ENCODE results near the gene WDR13. TPM values are rescaled to one million over a fixed set of nuclear protein-coding genes. Genes with fewer than 3 reads are reported as not detected.

Gene WDR13
- total RNA-seq, 1 experiment from 2014 or later, result 106 TPM

- Histone ChIP-seq H3K9me2 (replicated peaks; ENCODE audit: low read length) (no peaks in the 10 kb centered on the region), H3K27ac (ENCODE audit: low read length) (no peak overlapping the region), H3K79me2 (ENCODE audit: low read length) (peaks cover 17% of the 10 kb centered on the region), H4K20me1 (ENCODE audit: low read length) (peaks cover 28% of the 10 kb centered on the region), H3K9me3 (ENCODE audit: low read length) (no peaks in the 10 kb centered on the region), H3K4me1 (ENCODE audit: insufficient read depth, low read length) (peaks cover 18% of the 10 kb centered on the region), H3K9ac (ENCODE audit: low read length) (no peak overlapping the region), H2AFZ (ENCODE audit: low read length) (no peak overlapping the region), H3K4me2 (ENCODE audit: low read length) (no peak overlapping the region), H3K27me3 (ENCODE audit: low read length) (no peaks in the 10 kb centered on the region), H3K36me3 (ENCODE audit: low read depth, low read length) (peaks cover 33% of the 10 kb centered on the region), H3F3A (ENCODE audit: low read length, unreplicated experiment) (peaks cover 5% of the 10 kb centered on the region), H3K4me3 (ENCODE audit: low read length) (no peak overlapping the region)
- ChIA-PET POLR2A (ENCODE audit: unreplicated experiment) (no interaction called here), CTCF (no interaction called here)
- TF ChIP-seq CTCF (conservative IDR thresholded peaks at IDR 0.05; ENCODE audit: low read depth, low read length), result no peak
- TF ChIP-seq EZH2phosphoT487 (IDR thresholded peaks at IDR 0.05; ENCODE audit: borderline replicate concordance, low read length), result no peak
- TF ChIP-seq EZH2 (IDR thresholded peaks at IDR 0.05; ENCODE audit: low read length, unreplicated experiment), result no peak
- ATAC-seq (peak; percentile 13; the same call in 1 of the 2 replicates), DNase-seq (peak; percentile 35)
- intact Hi-C loops (cut with micrococcal nuclease), result no loop called here
- no TSS peak for BruUV-seq (replicated peaks)
Observed at GRCh38 chrX:48580662-48581061, 16.6 kb upstream of the WDR13 start.

GRCh38 chrX:48584698-48585097, 12.6 kb upstream of the WDR13 start:
- Histone ChIP-seq H3K27me3 (ENCODE audit: low read length) (no peaks in the 10 kb centered on the region), H3K4me2 (ENCODE audit: low read length) (no peak overlapping the region), H4K20me1 (ENCODE audit: low read length) (no peaks in the 10 kb centered on the region), H3K9ac (ENCODE audit: low read length) (no peak overlapping the region), H3K27ac (ENCODE audit: low read length) (no peak overlapping the region), H3K9me2 (replicated peaks; ENCODE audit: low read length) (no peaks in the 10 kb centered on the region), H3K79me2 (ENCODE audit: low read length) (no peaks in the 10 kb centered on the region), H2AFZ (ENCODE audit: low read length) (no peak overlapping the region), H3F3A (ENCODE audit: low read length, unreplicated experiment) (no peaks in the 10 kb centered on the region), H3K4me1 (ENCODE audit: insufficient read depth, low read length) (no peaks in the 10 kb centered on the region), H3K4me3 (ENCODE audit: low read length) (no peak overlapping the region), H3K9me3 (ENCODE audit: low read length) (no peaks in the 10 kb centered on the region), H3K36me3 (ENCODE audit: low read depth, low read length) (no peaks in the 10 kb centered on the region)
- no peak for ATAC-seq
- ChIA-PET CTCF (no interaction called here), POLR2A (ENCODE audit: unreplicated experiment) (no interaction called here)
- intact Hi-C loops (cut with micrococcal nuclease), result no loop called here
- no peak for DNase-seq
- BruUV-seq (replicated peaks), result no TSS peak
- TF ChIP-seq EZH2 (IDR thresholded peaks at IDR 0.05; ENCODE audit: low read length, unreplicated experiment) (no peak), EZH2phosphoT487 (IDR thresholded peaks at IDR 0.05; ENCODE audit: borderline replicate concordance, low read length) (no peak), CTCF (conservative IDR thresholded peaks at IDR 0.05; ENCODE audit: low read depth, low read length) (no peak)

- Histone ChIP-seq H3K9me3 (ENCODE audit: low read length) (no peaks in the 10 kb centered on the region), H3K4me1 (ENCODE audit: insufficient read depth, low read length) (peaks cover 9% of the 10 kb centered on the region; the same call in 1 of the 2 replicates), H3K36me3 (ENCODE audit: low read depth, low read length) (no peaks in the 10 kb centered on the region), H4K20me1 (ENCODE audit: low read length) (no peaks in the 10 kb centered on the region), H3K9me2 (replicated peaks; ENCODE audit: low read length) (no peaks in the 10 kb centered on the region), H3F3A (ENCODE audit: low read length, unreplicated experiment) (no peaks in the 10 kb centered on the region), H3K27me3 (ENCODE audit: low read length) (no peaks in the 10 kb centered on the region), H2AFZ (ENCODE audit: low read length) (no peak overlapping the region), H3K4me3 (ENCODE audit: low read length) (no peak overlapping the region), H3K79me2 (ENCODE audit: low read length) (no peaks in the 10 kb centered on the region), H3K4me2 (ENCODE audit: low read length) (no peak overlapping the region), H3K27ac (ENCODE audit: low read length) (no peak overlapping the region), H3K9ac (ENCODE audit: low read length) (no peak overlapping the region)
- no peak for ATAC-seq
- ChIA-PET POLR2A (ENCODE audit: unreplicated experiment) (no interaction called here), CTCF (no interaction called here)
- no TSS peak for BruUV-seq (replicated peaks)
- TF ChIP-seq EZH2 (IDR thresholded peaks at IDR 0.05; ENCODE audit: low read length, unreplicated experiment) (no peak), EZH2phosphoT487 (IDR thresholded peaks at IDR 0.05; ENCODE audit: borderline replicate concordance, low read length) (no peak), CTCF (conservative IDR thresholded peaks at IDR 0.05; ENCODE audit: low read depth, low read length) (no peak)
- intact Hi-C loops (cut with micrococcal nuclease), result no loop called here
- no peak for DNase-seq
Observed at GRCh38 chrX:48589482-48590162, 7.7 kb upstream of the WDR13 start.
